IMR-90 (cell line): ENCODE data around the gene EZR. TPM values are rescaled to one million over a fixed set of nuclear protein-coding genes. Genes with fewer than 3 reads are reported as not detected.

ENCODE experiments used
- ATAC-seq: fragments of 200-7000 bp; cut with Tn5 transposase; 2 replicates; pipeline ENCODE4 v1.9.1; 2020; ENCODE audit warnings: low read depth, mild to moderate bottlenecking, moderate library complexity
- BruUV-seq: library from RNA; stranded (reverse); fragments of 400-500 nt; replicated peaks from 2 replicates; lab custom pipeline; 2021; lab: Mats Ljungman, UMichigan
- CTCF ChIA-PET: fragments of 300-600 bp; formaldehyde crosslinking; extraction: SDS; loops from one replicate; lab custom pipeline; 2021; ENCODE audit warnings: antibody characterized with exemption; lab: Yijun Ruan, JAX
- POLR2A ChIA-PET: fragments of 300-600 bp; sonication (Branson Sonifier 250); formaldehyde crosslinking; loops from one replicate; lab custom pipeline; 2022; ENCODE audit warnings: antibody characterized with exemption; ENCODE audit not compliant: unreplicated experiment; lab: Charles Lee
- DNase-seq: peaks from one replicate; pipeline ENCODE4 v3.0.0; 2013
- H2AFZ ChIP-seq: replicated peaks from 2 replicates; pipeline ENCODE3; 2013; ENCODE audit warnings: low read length, mild to moderate bottlenecking; ENCODE audit not compliant: poor library complexity
- H2AK5ac ChIP-seq: 2 replicates; pipeline ENCODE4 v1.6.1; 2013; ENCODE audit warnings: low read depth, low read length, inconsistent platforms
- H2AK9ac ChIP-seq: replicated peaks from 2 replicates; pipeline ENCODE3; 2013; ENCODE audit warnings: mild to moderate bottlenecking, low read depth, low read length, moderate library complexity; ENCODE audit not compliant: poor library complexity
- H2BK120ac ChIP-seq: 2 replicates; pipeline ENCODE4 v1.6.1; 2013; ENCODE audit warnings: low read depth, low read length, inconsistent platforms
- H2BK15ac ChIP-seq: 3 replicates; pipeline ENCODE4 v1.6.1; 2013; ENCODE audit warnings: low read depth, low read length, inconsistent platforms
- H2BK20ac ChIP-seq: 2 replicates; pipeline ENCODE4 v1.6.1; 2013; ENCODE audit warnings: low read depth, mild to moderate bottlenecking, inconsistent platforms, low read length, moderate library complexity
- H2BK5ac ChIP-seq: 2 replicates; pipeline ENCODE4 v1.6.1; 2013; ENCODE audit warnings: mild to moderate bottlenecking, low read depth, low read length, inconsistent platforms; ENCODE audit not compliant: poor library complexity, severe bottlenecking
- H3K14ac ChIP-seq: replicated peaks from 2 replicates; pipeline ENCODE4 v1.6.1; 2013; ENCODE audit warnings: low read depth, low read length, inconsistent platforms
- H3K18ac ChIP-seq: 2 replicates; pipeline ENCODE4 v1.6.1; 2013; ENCODE audit warnings: low read depth, low read length, control low read depth
- H3K23ac ChIP-seq: 2 replicates; pipeline ENCODE4 v1.6.1; 2013; ENCODE audit warnings: low read depth, low read length, inconsistent platforms
- H3K27ac ChIP-seq: 2 replicates; pipeline ENCODE4 v1.5.1; 2013; ENCODE audit warnings: mild to moderate bottlenecking, control low read depth, low read length; ENCODE audit not compliant: insufficient read depth
- H3K27me3 ChIP-seq: 2 replicates; pipeline ENCODE4 v1.6.1; 2013; ENCODE audit warnings: low read length; ENCODE audit not compliant: control insufficient read depth, insufficient read depth
- H3K36me3 ChIP-seq: 2 replicates; pipeline ENCODE4 v1.6.1; 2013; ENCODE audit warnings: low read length, mixed read lengths; ENCODE audit not compliant: control insufficient read depth, insufficient read depth
- H3K4ac ChIP-seq: 2 replicates; pipeline ENCODE4 v1.6.1; 2013; ENCODE audit warnings: low read depth, low read length, inconsistent platforms
- H3K4me1 ChIP-seq: 2 replicates; pipeline ENCODE4 v1.6.1; 2013; ENCODE audit warnings: low read length, mixed read lengths; ENCODE audit not compliant: control insufficient read depth, insufficient read depth
- H3K4me2 ChIP-seq: 2 replicates; pipeline ENCODE4 v1.6.1; 2013; ENCODE audit warnings: low read depth, mild to moderate bottlenecking, control low read depth, low read length, moderate library complexity
- H3K4me3 ChIP-seq: 2 replicates; pipeline ENCODE4 v1.5.1; 2013; ENCODE audit warnings: low read depth, mild to moderate bottlenecking, control low read depth, low read length, moderate library complexity; ENCODE audit not compliant: insufficient read depth
- H3K56ac ChIP-seq: 2 replicates; pipeline ENCODE4 v1.6.1; 2013; ENCODE audit warnings: low read length, inconsistent platforms; ENCODE audit not compliant: insufficient read depth; ENCODE audit errors: extremely low read depth
- H3K79me1 ChIP-seq, 2 experiments: 2 replicates each; pipeline ENCODE4 v1.6.1; 2013; ENCODE audit warnings: low read length in 2 of 2, inconsistent platforms in 1 of 2, low read depth in 1 of 2
- H3K9ac ChIP-seq: 2 replicates; pipeline ENCODE4 v1.6.1; 2013; ENCODE audit warnings: low read depth, low read length, control low read depth
- H3K9me1 ChIP-seq: 2 replicates; pipeline ENCODE4 v1.6.1; 2013; ENCODE audit warnings: low read length, inconsistent platforms; ENCODE audit not compliant: insufficient read depth
- H3K9me3 ChIP-seq: 2 replicates; pipeline ENCODE4 v1.6.1; 2013; ENCODE audit warnings: low read length; ENCODE audit not compliant: control insufficient read depth, insufficient read depth
- H4K20me1 ChIP-seq: 2 replicates; pipeline ENCODE4 v1.6.1; 2013; ENCODE audit warnings: low read length, inconsistent platforms; ENCODE audit not compliant: insufficient read depth
- H4K5ac ChIP-seq: 2 replicates; pipeline ENCODE4 v1.6.1; 2013; ENCODE audit warnings: mild to moderate bottlenecking, low read depth, low read length, control low read depth
- H4K8ac ChIP-seq, 2 experiments: 2 replicates each; pipeline ENCODE4 v1.6.1; 2013; ENCODE audit warnings: low read depth in 2 of 2, low read length in 2 of 2, control low read depth in 1 of 2, inconsistent platforms in 1 of 2
- H4K91ac ChIP-seq: 2 replicates; pipeline ENCODE4 v1.6.1; 2013; ENCODE audit warnings: low read depth, low read length, inconsistent platforms; ENCODE audit not compliant: insufficient read depth
- BHLHE40 ChIP-seq: fragments of 150-350 bp; IDR thresholded peaks from 2 replicates; pipeline ENCODE4 v1.6.1; 2016; ENCODE audit warnings: mild to moderate bottlenecking, low read depth, low read length
- FOS ChIP-seq: fragments of 150-350 bp; IDR thresholded peaks from 2 replicates; pipeline ENCODE4 v1.6.1; 2016; ENCODE audit warnings: low read depth, low read length
- RCOR1 ChIP-seq: IDR thresholded peaks from 2 replicates; pipeline ENCODE4 v1.6.1; 2012; ENCODE audit warnings: mild to moderate bottlenecking, low read length, improper control_type of control experiment; ENCODE audit not compliant: insufficient replicate concordance
- SMC3 ChIP-seq: fragments of 150-350 bp; IDR thresholded peaks from 2 replicates; pipeline ENCODE4 v1.6.1; 2016; ENCODE audit warnings: low read depth, mild to moderate bottlenecking, antibody characterized with exemption, low read length, moderate library complexity
- WGBS, 2 experiments: methylation state at CpG; one replicate each; pipeline versions ENCODE4 v1.1.5 to v1.1.7; 2013; ENCODE audit warnings: missing lambda C conversion rate in 2 of 2; ENCODE audit not compliant: insufficient read length in 1 of 2; ENCODE audit errors: extremely low coverage in 2 of 2; 5-methylcytosine and 5-hydroxymethylcytosine counted together
- dilution Hi-C: fragments of 300-500 bp; cut with HindIII; formaldehyde crosslinking; loops from one replicate; pipeline ENCODE4 v1.14.3; 2018; ENCODE audit warnings: low sequenced_read_pairs; ENCODE audit not compliant: unreplicated experiment
- in situ Hi-C: fragments of 300-500 bp; cut with MboI; formaldehyde crosslinking; loops from 3 replicates; pipeline ENCODE4 v1.14.3; 2019; ENCODE audit warnings: low sequenced_read_pairs, inconsistent platforms, mixed read lengths
- intact Hi-C: fragments of 100-400 bp; cut with micrococcal nuclease; formaldehyde crosslinking; loops from 2 replicates; pipeline ENCODE4 v1.10.0; 2022
- polyA plus RNA-seq, 3 experiments: library from polyadenylated mRNA; depleted of rRNA; stranded (reverse); fragments of >200 nt; gene quantifications; 2 replicates each; pipeline ENCODE4 v1.2.3, GENCODE V29; 2012; ENCODE audit warnings: low replicate concordance in 1 of 3
- total RNA-seq: library from RNA; depleted of rRNA; stranded (reverse); fragments of >200 nt; gene quantifications from 2 replicates; pipeline ENCODE4 v1.2.3, GENCODE V29; 2012

Gene EZR
- total and polyA plus RNA-seq, 2 of the 4 experiments (the other 2 are of a cell fraction): 83.8 to 145 TPM

GRCh38 chr6:158756126-158756525 is 63.0 kb downstream of the EZR start:
- Histone ChIP-seq H3K27ac (no peak overlapping the region), H4K91ac (no peak overlapping the region), H2BK5ac (no peak overlapping the region), H4K8ac (no peak overlapping the region), H2BK20ac (no peak overlapping the region), H3K4me3 (no peak overlapping the region), H3K14ac (no peak overlapping the region), H3K9me3 (no peaks in the 10 kb centered on the region), H2AFZ (no peak overlapping the region), H2BK120ac (no peak overlapping the region), H3K56ac (no peak overlapping the region), H3K9ac (no peak overlapping the region), H3K27me3 (no peaks in the 10 kb centered on the region), H3K18ac (no peak overlapping the region), H3K9me1 (peaks cover 3% of the 10 kb centered on the region; the same call in 1 of the 2 replicates), H3K4me2 (no peak overlapping the region), H3K79me1 (no peaks in the 10 kb centered on the region), H4K20me1 (no peaks in the 10 kb centered on the region; the same call in 1 of the 2 replicates), H4K5ac (no peak overlapping the region), H2AK9ac (no peak overlapping the region), H3K4ac (no peak overlapping the region), H2AK5ac (no peak overlapping the region), H3K36me3 (no peaks in the 10 kb centered on the region), H3K4me1 (no peaks in the 10 kb centered on the region; the same call in 1 of the 2 replicates), H2BK15ac (no peak overlapping the region), H3K23ac (no peak overlapping the region)
- 80% methylated on average over 4 of the region's 9 CpGs; no CpG with 5 or more reads in 1 of the 2 experiments for WGBS, 2 experiments
- intact Hi-C loops (no loop called here), in situ Hi-C loops (no loop called here), dilution Hi-C loops (no loop called here)
- no peak for TF ChIP-seq RCOR1
- no peak for TF ChIP-seq SMC3
- no peak for TF ChIP-seq FOS
- TF ChIP-seq BHLHE40: no peak
- DNase-seq (no peak), ATAC-seq (no peak)
- no TSS peak for BruUV-seq
- POLR2A ChIA-PET: no interaction called here
- CTCF ChIA-PET: no interaction called here
